ENCODE measurements around the gene TCF12. TPM values are rescaled to one million over a fixed set of nuclear protein-coding genes. Genes with fewer than 3 reads are reported as not detected.

Gene TCF12
- total RNA-seq, 2 donors from 2014 or later: 71.5 to 77.0 TPM

- H3K9me3 ChIP-seq (ENCODE audit: control insufficient read depth, low read length, poor library complexity, severe bottlenecking): no peaks in the 10 kb centered on the region
- peaks cover 30% of the 10 kb centered on the region for H3K4me1 Mint-ChIP-seq
- ATAC-seq: peak; percentile 44
- DNase-seq: no peak
- H3K4me3 Mint-ChIP-seq: peak overlapping the region; percentile 52
- H3K36me3 Mint-ChIP-seq (ENCODE audit: low read depth): no peaks in the 10 kb centered on the region
- no peaks in the 10 kb centered on the region for H3K27me3 Mint-ChIP-seq
- peak overlapping the region; percentile 43 for H3K27ac Mint-ChIP-seq
Observed at GRCh38 chr15:56963710-56964109, 45.3 kb downstream of the TCF12 start.

GRCh38 chr15:56964182-56964581, 45.7 kb downstream of the TCF12 start:
- H3K4me1 Mint-ChIP-seq: peaks cover 31% of the 10 kb centered on the region

GRCh38 chr15:56965231-56966013, 47.0 kb downstream of the TCF12 start:
- no peaks in the 10 kb centered on the region for H3K36me3 Mint-ChIP-seq (ENCODE audit: low read depth)
- H3K27me3 Mint-ChIP-seq: no peaks in the 10 kb centered on the region
- no peak overlapping the region for H3K4me3 Mint-ChIP-seq
- H3K27ac Mint-ChIP-seq: no peak overlapping the region
- ATAC-seq: no peak
- peaks cover 36% of the 10 kb centered on the region for H3K4me1 Mint-ChIP-seq
- no peaks in the 10 kb centered on the region for H3K9me3 ChIP-seq (ENCODE audit: control insufficient read depth, low read length, poor library complexity, severe bottlenecking)
- DNase-seq: no peak

More at GRCh38 chr15:56964182-56964581, 45.7 kb downstream of the TCF12 start:
- ATAC-seq: no peak
- no peaks in the 10 kb centered on the region for H3K9me3 ChIP-seq (ENCODE audit: control insufficient read depth, low read length, poor library complexity, severe bottlenecking)
- no peak overlapping the region for H3K4me3 Mint-ChIP-seq
- no peaks in the 10 kb centered on the region for H3K27me3 Mint-ChIP-seq
- H3K27ac Mint-ChIP-seq: peak overlapping the region; percentile 43
- no peaks in the 10 kb centered on the region for H3K36me3 Mint-ChIP-seq (ENCODE audit: low read depth)
- no peak for DNase-seq

- no peak overlapping the region for H3K27ac Mint-ChIP-seq
- ATAC-seq (no peak), DNase-seq (no peak)
- no peaks in the 10 kb centered on the region for H3K36me3 Mint-ChIP-seq (ENCODE audit: low read depth)
- H3K27me3 Mint-ChIP-seq: no peaks in the 10 kb centered on the region
- H3K4me3 Mint-ChIP-seq: no peak overlapping the region
- peaks cover 44% of the 10 kb centered on the region for H3K4me1 Mint-ChIP-seq
- H3K9me3 ChIP-seq (ENCODE audit: control insufficient read depth, low read length, poor library complexity, severe bottlenecking): no peaks in the 10 kb centered on the region
Observed at GRCh38 chr15:56967336-56967735, 48.9 kb downstream of the TCF12 start.

GRCh38 chr15:56968256-56968655, 49.8 kb downstream of the TCF12 start:
- no peaks in the 10 kb centered on the region for H3K9me3 ChIP-seq (ENCODE audit: control insufficient read depth, low read length, poor library complexity, severe bottlenecking)
- H3K4me1 Mint-ChIP-seq: peaks cover 41% of the 10 kb centered on the region
- no peaks in the 10 kb centered on the region for H3K36me3 Mint-ChIP-seq (ENCODE audit: low read depth)
- H3K27ac Mint-ChIP-seq: no peak overlapping the region
- DNase-seq: no peak
- no peaks in the 10 kb centered on the region for H3K27me3 Mint-ChIP-seq
- H3K4me3 Mint-ChIP-seq: no peak overlapping the region
- no peak for ATAC-seq

- Mint-ChIP-seq H3K36me3 (ENCODE audit: low read depth) (no peaks in the 10 kb centered on the region), H3K4me1 (peaks cover 40% of the 10 kb centered on the region), H3K4me3 (no peak overlapping the region), H3K27ac (no peak overlapping the region), H3K27me3 (no peaks in the 10 kb centered on the region)
- DNase-seq: no peak
- no peak for ATAC-seq
- H3K9me3 ChIP-seq (ENCODE audit: control insufficient read depth, low read length, poor library complexity, severe bottlenecking): no peaks in the 10 kb centered on the region
Observed at GRCh38 chr15:56968821-56969220, 50.4 kb downstream of the TCF12 start.

GRCh38 chr15:56969265-56969895, 50.9 kb downstream of the TCF12 start:
- H3K36me3 Mint-ChIP-seq (ENCODE audit: low read depth): no peaks in the 10 kb centered on the region
- H3K4me3 Mint-ChIP-seq: no peak overlapping the region
- H3K27me3 Mint-ChIP-seq: no peaks in the 10 kb centered on the region
- ATAC-seq: no peak
- no peak for DNase-seq
- H3K9me3 ChIP-seq (ENCODE audit: control insufficient read depth, low read length, poor library complexity, severe bottlenecking): no peaks in the 10 kb centered on the region
- peaks cover 37% of the 10 kb centered on the region for H3K4me1 Mint-ChIP-seq
- H3K27ac Mint-ChIP-seq: no peak overlapping the region

- DNase-seq (no peak), ATAC-seq (no peak)
- Mint-ChIP-seq H3K27ac (peak overlapping the region; percentile 3), H3K4me3 (no peak overlapping the region), H3K4me1 (peaks cover 33% of the 10 kb centered on the region), H3K36me3 (ENCODE audit: low read depth) (no peaks in the 10 kb centered on the region), H3K27me3 (no peaks in the 10 kb centered on the region)
- H3K9me3 ChIP-seq (ENCODE audit: control insufficient read depth, low read length, poor library complexity, severe bottlenecking): no peaks in the 10 kb centered on the region
Observed at GRCh38 chr15:56971571-56971970, 53.1 kb downstream of the TCF12 start.

GRCh38 chr15:56972016-56972415, 53.6 kb downstream of the TCF12 start:
- no peaks in the 10 kb centered on the region for H3K27me3 Mint-ChIP-seq

GRCh38 chr15:56972426-56972825, 54.0 kb downstream of the TCF12 start:
- no peaks in the 10 kb centered on the region for H3K9me3 ChIP-seq (ENCODE audit: control insufficient read depth, low read length, poor library complexity, severe bottlenecking)
- H3K27me3 Mint-ChIP-seq: no peaks in the 10 kb centered on the region
- H3K4me1 Mint-ChIP-seq: peaks cover 30% of the 10 kb centered on the region
- H3K36me3 Mint-ChIP-seq (ENCODE audit: low read depth): no peaks in the 10 kb centered on the region
- ATAC-seq (no peak), DNase-seq (no peak)
- H3K4me3 Mint-ChIP-seq: no peak overlapping the region
- no peak overlapping the region for H3K27ac Mint-ChIP-seq

More at GRCh38 chr15:56972016-56972415, 53.6 kb downstream of the TCF12 start:
- H3K27ac Mint-ChIP-seq: no peak overlapping the region
- H3K36me3 Mint-ChIP-seq (ENCODE audit: low read depth): no peaks in the 10 kb centered on the region
- DNase-seq (no peak), ATAC-seq (no peak)
- no peaks in the 10 kb centered on the region for H3K9me3 ChIP-seq (ENCODE audit: control insufficient read depth, low read length, poor library complexity, severe bottlenecking)
- no peak overlapping the region for H3K4me3 Mint-ChIP-seq
- H3K4me1 Mint-ChIP-seq: peaks cover 33% of the 10 kb centered on the region

- H3K4me1 Mint-ChIP-seq: peaks cover 29% of the 10 kb centered on the region
- H3K36me3 Mint-ChIP-seq (ENCODE audit: low read depth): no peaks in the 10 kb centered on the region
Observed at GRCh38 chr15:56973463-56973862, 55.0 kb downstream of the TCF12 start.

GRCh38 chr15:56977232-56977631, 58.8 kb downstream of the TCF12 start:
- Mint-ChIP-seq H3K4me1 (peaks cover 21% of the 10 kb centered on the region), H3K36me3 (ENCODE audit: low read depth) (peaks cover 2% of the 10 kb centered on the region), H3K4me3 (no peak overlapping the region), H3K27ac (no peak overlapping the region), H3K27me3 (no peaks in the 10 kb centered on the region)
- no peak for DNase-seq
- no peak for ATAC-seq
- H3K9me3 ChIP-seq (ENCODE audit: control insufficient read depth, low read length, poor library complexity, severe bottlenecking): no peaks in the 10 kb centered on the region

More at GRCh38 chr15:56973463-56973862, 55.0 kb downstream of the TCF12 start:
- ATAC-seq (no peak), DNase-seq (no peak)
- no peaks in the 10 kb centered on the region for H3K9me3 ChIP-seq (ENCODE audit: control insufficient read depth, low read length, poor library complexity, severe bottlenecking)
- H3K4me3 Mint-ChIP-seq: no peak overlapping the region
- no peak overlapping the region for H3K27ac Mint-ChIP-seq
- no peaks in the 10 kb centered on the region for H3K27me3 Mint-ChIP-seq

GRCh38 chr15:56978898-56979662, 60.6 kb downstream of the TCF12 start:
- Mint-ChIP-seq H3K36me3 (ENCODE audit: low read depth) (peaks cover 2% of the 10 kb centered on the region), H3K27ac (no peak overlapping the region), H3K27me3 (no peaks in the 10 kb centered on the region), H3K4me1 (peaks cover 16% of the 10 kb centered on the region), H3K4me3 (no peak overlapping the region)
- no peaks in the 10 kb centered on the region for H3K9me3 ChIP-seq (ENCODE audit: control insufficient read depth, low read length, poor library complexity, severe bottlenecking)
- DNase-seq: no peak
- no peak for ATAC-seq
